Vagina (tissue), 2 donors: ENCODE data around the gene POLN.

Experiments used
- POLR2A ChIP-seq, 2 donors: fragments of 450-650 bp; IDR thresholded peaks; one replicate each; pipeline ENCODE4 v1.6.1; 2017; ENCODE audit warnings: antibody characterized with exemption in 2 of 2, mild to moderate bottlenecking in 2 of 2, moderate library complexity in 2 of 2
- TF ChIP-seq, protein P1 (sequence below), 3 experiments: fragments of 450-650 bp in 2 of 3; fragments of 200-600 bp in 1 of 3; sonication (generic) in 1 of 3; IDR thresholded peaks; one replicate each; pipeline ENCODE4 v1.5.1; 2017 to 2019; ENCODE audit warnings: antibody characterized with exemption in 3 of 3, mild to moderate bottlenecking in 2 of 3, moderate library complexity in 2 of 3

DNA sequence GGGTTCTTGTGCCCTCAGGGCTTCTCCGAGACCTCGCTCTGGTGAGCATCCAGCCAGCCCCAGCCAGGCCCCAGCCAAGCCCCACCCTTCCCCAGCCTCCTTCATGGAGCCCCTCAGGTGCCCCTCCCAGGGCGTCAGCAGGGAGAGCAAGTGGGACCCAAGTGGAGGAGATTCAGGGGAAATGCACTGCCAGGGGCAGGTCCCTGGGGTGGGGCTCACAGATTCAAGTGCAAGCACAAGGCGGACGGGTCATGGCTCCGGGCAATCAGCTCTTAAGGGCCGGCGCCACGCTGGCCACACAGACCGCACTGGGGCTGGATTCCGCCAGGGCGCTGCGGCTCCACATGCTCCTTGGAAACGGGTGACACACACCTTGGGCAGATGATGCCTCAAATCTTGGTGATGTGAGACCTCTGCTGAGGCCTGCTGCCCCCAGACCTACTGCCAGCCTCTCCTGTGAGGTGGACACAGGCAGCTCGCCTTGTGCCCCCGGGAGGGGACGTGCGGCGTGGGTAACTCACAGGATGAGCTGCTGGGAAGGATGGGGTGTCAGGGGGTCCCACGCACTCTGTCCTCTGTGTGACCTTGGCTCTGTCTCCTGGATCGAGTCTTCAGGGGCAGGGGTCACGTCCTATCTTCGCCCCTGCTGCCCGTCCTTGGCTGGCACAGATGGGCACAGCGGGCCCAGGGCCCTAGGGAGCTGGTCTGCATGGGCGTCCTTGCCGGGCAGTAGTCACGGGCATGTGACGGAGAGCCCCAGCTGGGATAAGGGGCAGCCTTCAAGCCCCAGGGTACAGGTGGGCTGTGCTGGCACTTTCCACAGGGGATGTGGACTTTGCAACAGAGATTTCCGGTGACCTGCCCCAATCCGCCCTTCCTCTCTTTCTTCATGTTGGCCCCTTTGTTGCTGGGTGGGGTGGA lies 165.7 kb downstream of the POLN start:
- TF ChIP-seq, protein P1, sequence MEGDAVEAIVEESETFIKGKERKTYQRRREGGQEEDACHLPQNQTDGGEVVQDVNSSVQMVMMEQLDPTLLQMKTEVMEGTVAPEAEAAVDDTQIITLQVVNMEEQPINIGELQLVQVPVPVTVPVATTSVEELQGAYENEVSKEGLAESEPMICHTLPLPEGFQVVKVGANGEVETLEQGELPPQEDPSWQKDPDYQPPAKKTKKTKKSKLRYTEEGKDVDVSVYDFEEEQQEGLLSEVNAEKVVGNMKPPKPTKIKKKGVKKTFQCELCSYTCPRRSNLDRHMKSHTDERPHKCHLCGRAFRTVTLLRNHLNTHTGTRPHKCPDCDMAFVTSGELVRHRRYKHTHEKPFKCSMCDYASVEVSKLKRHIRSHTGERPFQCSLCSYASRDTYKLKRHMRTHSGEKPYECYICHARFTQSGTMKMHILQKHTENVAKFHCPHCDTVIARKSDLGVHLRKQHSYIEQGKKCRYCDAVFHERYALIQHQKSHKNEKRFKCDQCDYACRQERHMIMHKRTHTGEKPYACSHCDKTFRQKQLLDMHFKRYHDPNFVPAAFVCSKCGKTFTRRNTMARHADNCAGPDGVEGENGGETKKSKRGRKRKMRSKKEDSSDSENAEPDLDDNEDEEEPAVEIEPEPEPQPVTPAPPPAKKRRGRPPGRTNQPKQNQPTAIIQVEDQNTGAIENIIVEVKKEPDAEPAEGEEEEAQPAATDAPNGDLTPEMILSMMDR (IDR thresholded peaks at IDR 0.05) = no peak
- TF ChIP-seq POLR2A (IDR thresholded peaks at IDR 0.05) = no peak
